ES-I3 (cell line): ENCODE data around the gene C11orf98.
A peak's percentile ranks its signal among the peaks of the same experiment; 100 is the strongest.
"Not testable (repeated sequence)": the region's sequence is repeated elsewhere in the genome, so short reads cannot be mapped to it uniquely, and the experiment has no call there.

Source experiments
- H3K36me3 ChIP-seq: 2 replicates; pipeline ENCODE4 v1.6.1; 2013; ENCODE audit warnings: mild to moderate bottlenecking, low read length, control low read depth, moderate library complexity; ENCODE audit not compliant: insufficient read depth
- H3K4me1 ChIP-seq: 2 replicates; pipeline ENCODE4 v1.6.1; 2013; ENCODE audit warnings: mild to moderate bottlenecking, control low read depth, low read length; ENCODE audit not compliant: insufficient read depth
- H3K9ac ChIP-seq: 2 replicates; pipeline ENCODE4 v1.6.1; 2013; ENCODE audit warnings: low read depth, mild to moderate bottlenecking, low read length, moderate library complexity
- H3K9me3 ChIP-seq: 2 replicates; pipeline ENCODE4 v1.6.1; 2013; ENCODE audit warnings: mild to moderate bottlenecking, low read length, moderate library complexity; ENCODE audit not compliant: control insufficient read depth, insufficient read depth

C11orf98 gene

GRCh38 chr11:62673196-62673525 lies 8.2 kb upstream of the C11orf98 start:
- Histone ChIP-seq H3K4me1 (no peaks in the 10 kb centered on the region), H3K9ac (no peak overlapping the region), H3K36me3 (0 out of 2 replicates have a peak, but pooled peaks cover 4% of the 10 kb centered on the region), H3K9me3 (no peaks in the 10 kb centered on the region)

GRCh38 chr11:62671608-62672389 lies 6.8 kb upstream of the C11orf98 start, which contains the start of the genes LBHD1 and UQCC3:
Gene LBHD1, minus strand, starts transcription at chr11:62672267. Its CDS starts 2,236 bp downstream, at chr11:62670031.
Gene UQCC3, plus strand, starts transcription at chr11:62671673. Its CDS starts 73 bp downstream, at chr11:62671746.
- H3K9ac ChIP-seq: peak within 1 kb of the TSS; percentile 83
- H3K4me1 ChIP-seq: peaks cover 4% of the 10 kb centered on the region; the same call in 1 of the 2 replicates
- no peaks in the 10 kb centered on the region for H3K9me3 ChIP-seq
- H3K36me3 ChIP-seq: peaks cover 10% of the 10 kb centered on the region; the same call in 1 of the 2 replicates

GRCh38 chr11:62671236-62671607 lies 6.2 kb upstream of the C11orf98 start:
- Histone ChIP-seq H3K36me3 (peaks cover 13% of the 10 kb centered on the region; the same call in 1 of the 2 replicates), H3K9ac (peak overlapping the region; percentile 83), H3K9me3 (no peaks in the 10 kb centered on the region), H3K4me1 (peaks cover 10% of the 10 kb centered on the region; the same call in 1 of the 2 replicates)

- Histone ChIP-seq H3K9ac (no peak overlapping the region), H3K36me3 (peaks cover 13% of the 10 kb centered on the region; the same call in 1 of the 2 replicates), H3K9me3 (no peaks in the 10 kb centered on the region), H3K4me1 (peaks cover 10% of the 10 kb centered on the region; the same call in 1 of the 2 replicates)
Measured at GRCh38 chr11:62669420-62670161, 4.6 kb upstream of the C11orf98 start.

GRCh38 chr11:62667460-62667859 lies 2.5 kb upstream of the C11orf98 start:
- H3K9me3 ChIP-seq: no peaks in the 10 kb centered on the region
- H3K4me1 ChIP-seq: peaks cover 10% of the 10 kb centered on the region; the same call in 1 of the 2 replicates
- H3K9ac ChIP-seq: 0 out of 2 replicates have a peak overlapping the region, but pooled peaks have one; percentile 99
- H3K36me3 ChIP-seq: peaks cover 9% of the 10 kb centered on the region

- Histone ChIP-seq H3K4me1 (peaks cover 10% of the 10 kb centered on the region; the same call in 1 of the 2 replicates), H3K9me3 (no peaks in the 10 kb centered on the region), H3K9ac (peak overlapping the region; percentile 99), H3K36me3 (peaks cover 12% of the 10 kb centered on the region)
Measured at GRCh38 chr11:62666259-62666926, 1.4 kb upstream of the C11orf98 start.

GRCh38 chr11:62665599-62666258 lies 719 bp upstream of the C11orf98 start:
- Histone ChIP-seq H3K9me3 (no peaks in the 10 kb centered on the region), H3K4me1 (peaks cover 10% of the 10 kb centered on the region; the same call in 1 of the 2 replicates), H3K9ac (peak overlapping the region; percentile 99), H3K36me3 (peaks cover 12% of the 10 kb centered on the region)

- Histone ChIP-seq H3K36me3 (peaks cover 12% of the 10 kb centered on the region), H3K4me1 (peaks cover 10% of the 10 kb centered on the region; the same call in 1 of the 2 replicates), H3K9me3 (no peaks in the 10 kb centered on the region)
Measured at GRCh38 chr11:62664405-62665074, 470 bp downstream of the C11orf98 start.

GRCh38 chr11:62656796-62657429 lies 8.1 kb downstream of the C11orf98 start:
- Histone ChIP-seq H3K4me1 (0 out of 2 replicates have a peak, but pooled peaks cover 2% of the 10 kb centered on the region), H3K9ac (no peak overlapping the region), H3K9me3 (no peaks in the 10 kb centered on the region), H3K36me3 (no peaks in the 10 kb centered on the region)

More at GRCh38 chr11:62664405-62665074, 470 bp downstream of the C11orf98 start:
- H3K9ac ChIP-seq: peak overlapping the region; percentile 99

- Histone ChIP-seq H3K36me3 (no peaks in the 10 kb centered on the region), H3K9me3 (no peaks in the 10 kb centered on the region), H3K9ac (no peak overlapping the region), H3K4me1 (0 out of 2 replicates have a peak, but pooled peaks cover 5% of the 10 kb centered on the region)
Measured at GRCh38 chr11:62654297-62654696, 10.7 kb downstream of the C11orf98 start.

- 0 out of 2 replicates have a peak, but pooled peaks cover 5% of the 10 kb centered on the region for H3K4me1 ChIP-seq
- peak overlapping the region; percentile 83 for H3K9ac ChIP-seq
- H3K36me3 ChIP-seq: no peaks in the 10 kb centered on the region; the same call in 1 of the 2 replicates
- H3K9me3 ChIP-seq: no peaks in the 10 kb centered on the region
Measured at GRCh38 chr11:62652161-62653006, 12.6 kb downstream of the C11orf98 start.

GRCh38 chr11:62650283-62650682 lies 14.7 kb downstream of the C11orf98 start:
- 0 out of 2 replicates have a peak, but pooled peaks cover 11% of the 10 kb centered on the region for H3K4me1 ChIP-seq
- H3K9me3 ChIP-seq, H3K9ac ChIP-seq, H3K36me3 ChIP-seq: not testable (repeated sequence)
